ENCODE measurements around the gene LGR4. TPM values are rescaled to one million over a fixed set of nuclear protein-coding genes. Genes with fewer than 3 reads are reported as not detected.
"Not testable (repeated sequence)": the region's sequence is repeated elsewhere in the genome, so short reads cannot be mapped to it uniquely, and the experiment has no call there.

The LGR4 gene
- 1 to 10 TPM; 1.1 to 1.3 TPM for total RNA-seq
- under 1 TPM; 0.13 to 0.24 (median 0.13) TPM for polyA plus RNA-seq
- 0.58 to 3.5 (median 1.5) reads per million in 6 experiments for total RNA-seq

GRCh38 chr11:27472398-27473016 lies at the start of gene LGR4:
LGR4 (minus strand) TSS chr11:27472790; CDS start chr11:27472302, 488 bp downstream.
- Mint-ChIP-seq H3K4me1 (peaks cover 9 to 22% (median 20%) of the 10 kb centered on the region in 4 donors), H3K4me3 (peak within 1 kb of the TSS; percentile 94 to 99 (median 97)), H3K27ac (peak within 1 kb of the TSS; percentile 52 to 92 (median 74)), H3K9me3 (no peaks in the 10 kb centered on the region), H3K27me3 (peaks cover 0 to 12% (median 4%) of the 10 kb centered on the region in 5 donors), H3K36me3 (no peaks in the 10 kb centered on the region)
- POLR2A ChIA-PET, result interaction anchor here (1.2 kb wide), 1 partner anchor 33 kb away, joined by 4 read pairs; no protein-coding TSS in a partner anchor
- DNase-seq (peak; percentile 45 to 84 (median 70)), ATAC-seq (peak; percentile 86 to 94)

GRCh38 chr11:27520226-27520625 lies 47.6 kb upstream of the LGR4 start:
- Mint-ChIP-seq H3K9me3 (peaks cover 0 to 6% (median 2%) of the 10 kb centered on the region in 9 donors), H3K27me3 (peaks cover 2 to 22% (median 15%) of the 10 kb centered on the region in 5 donors), H3K27ac (no peak overlapping the region), H3K4me1 (peaks cover 0 to 3% (median 0%) of the 10 kb centered on the region in 4 donors), H3K4me3 (no peak overlapping the region), H3K36me3 (peaks cover 2 to 5% (median 3%) of the 10 kb centered on the region in 3 donors)
- ATAC-seq, result no peak
- DNase-seq, result no peak
- POLR2A ChIA-PET, result no interaction called here

- Mint-ChIP-seq H3K27me3 (peaks cover 2 to 22% (median 15%) of the 10 kb centered on the region in 5 donors), H3K9me3 (peaks cover 0 to 10% (median 3%) of the 10 kb centered on the region in 9 donors), H3K27ac (peak overlapping the region in 1 of 10 donors; percentile 18), H3K36me3 (peaks cover 0 to 2% (median 2%) of the 10 kb centered on the region in 3 donors), H3K4me3 (no peak overlapping the region), H3K4me1 (no peaks in the 10 kb centered on the region)
- ATAC-seq (no peak), DNase-seq (no peak)
- POLR2A ChIA-PET, result no interaction called here
Measured at GRCh38 chr11:27518518-27518917, 45.9 kb upstream of the LGR4 start.

- H3K4me1 Mint-ChIP-seq, H3K36me3 Mint-ChIP-seq, DNase-seq, POLR2A ChIA-PET, H3K4me3 Mint-ChIP-seq, ATAC-seq: not testable (repeated sequence)
- H3K27me3 Mint-ChIP-seq, result peaks cover 2 to 22% (median 15%) of the 10 kb centered on the region in 5 donors
- H3K9me3 Mint-ChIP-seq, result peaks cover 0 to 10% (median 3%) of the 10 kb centered on the region in 9 donors
- peak overlapping the region in 1 of 10 donors; percentile 11 for H3K27ac Mint-ChIP-seq
Measured at GRCh38 chr11:27517490-27517889, 44.9 kb upstream of the LGR4 start.

GRCh38 chr11:27514558-27514957 lies 42.0 kb upstream of the LGR4 start:
- H3K27ac Mint-ChIP-seq, result no peak overlapping the region
- H3K4me3 Mint-ChIP-seq, result no peak overlapping the region
- H3K4me1 Mint-ChIP-seq, result peaks cover 0 to 3% (median under 1%) of the 10 kb centered on the region in 4 donors
- ATAC-seq (no peak), DNase-seq (no peak)
- POLR2A ChIA-PET, result no interaction called here
- H3K36me3 Mint-ChIP-seq, result peaks cover 0 to 3% (median 2%) of the 10 kb centered on the region in 3 donors
- peaks cover 0 to 10% (median 3%) of the 10 kb centered on the region in 9 donors for H3K9me3 Mint-ChIP-seq
- H3K27me3 Mint-ChIP-seq, result peaks cover 2 to 22% (median 11%) of the 10 kb centered on the region in 5 donors

- H3K27me3 Mint-ChIP-seq, result peaks cover 0 to 17% (median 8%) of the 10 kb centered on the region in 5 donors
- peaks cover 0 to 3% (median 2%) of the 10 kb centered on the region in 3 donors for H3K36me3 Mint-ChIP-seq
- DNase-seq (no peak), ATAC-seq (no peak)
- POLR2A ChIA-PET, result no interaction called here
- no peak overlapping the region for H3K27ac Mint-ChIP-seq
- no peak overlapping the region for H3K4me3 Mint-ChIP-seq
- H3K9me3 Mint-ChIP-seq, result peaks cover 0 to 10% (median under 1%) of the 10 kb centered on the region in 9 donors
- H3K4me1 Mint-ChIP-seq, result peaks cover 2 to 4% (median 4%) of the 10 kb centered on the region in 4 donors
Measured at GRCh38 chr11:27514076-27514475, 41.5 kb upstream of the LGR4 start.

- Mint-ChIP-seq H3K4me1 (peaks cover 5 to 10% (median 8%) of the 10 kb centered on the region in 4 donors), H3K4me3 (no peak overlapping the region), H3K9me3 (peaks cover 0 to 10% (median 0%) of the 10 kb centered on the region in 9 donors), H3K36me3 (peaks cover 0 to 3% (median 2%) of the 10 kb centered on the region in 3 donors), H3K27me3 (peaks cover 0 to 10% (median 4%) of the 10 kb centered on the region in 5 donors), H3K27ac (peak overlapping the region in 1 of 10 donors; percentile 7)
- POLR2A ChIA-PET, result no interaction called here
- DNase-seq, result no peak
- no peak for ATAC-seq
Measured at GRCh38 chr11:27513389-27513788, 40.8 kb upstream of the LGR4 start.

- peaks cover 0 to 10% (median 0%) of the 10 kb centered on the region in 9 donors for H3K9me3 Mint-ChIP-seq
- H3K4me1 Mint-ChIP-seq, result peaks cover 13 to 22% (median 18%) of the 10 kb centered on the region in 4 donors
- ATAC-seq, result no peak
- H3K27ac Mint-ChIP-seq, result no peak overlapping the region
- no peaks in the 10 kb centered on the region for H3K27me3 Mint-ChIP-seq
- H3K4me3 Mint-ChIP-seq, result no peak overlapping the region
- DNase-seq, result no peak
- H3K36me3 Mint-ChIP-seq, result peaks cover 0 to 3% (median 2%) of the 10 kb centered on the region in 3 donors
- POLR2A ChIA-PET, result no interaction called here
Measured at GRCh38 chr11:27512238-27512637, 39.6 kb upstream of the LGR4 start.

GRCh38 chr11:27509908-27510307 lies 37.3 kb upstream of the LGR4 start:
- DNase-seq (no peak), ATAC-seq (no peak)
- POLR2A ChIA-PET, result no interaction called here
- H3K4me3 Mint-ChIP-seq, result no peak overlapping the region
- H3K36me3 Mint-ChIP-seq, result peaks cover 0 to 3% (median 2%) of the 10 kb centered on the region in 3 donors
- H3K27ac Mint-ChIP-seq, result no peak overlapping the region
- H3K4me1 Mint-ChIP-seq, result peaks cover 15 to 38% (median 35%) of the 10 kb centered on the region in 4 donors
- H3K9me3 Mint-ChIP-seq, result peaks cover 0 to 1% (median 0%) of the 10 kb centered on the region in 9 donors
- no peaks in the 10 kb centered on the region for H3K27me3 Mint-ChIP-seq

GRCh38 chr11:27507557-27508322 lies 35.1 kb upstream of the LGR4 start:
- Mint-ChIP-seq H3K4me1 (peaks cover 18 to 52% (median 47%) of the 10 kb centered on the region in 4 donors), H3K4me3 (peak overlapping the region; percentile 93 to 100 (median 98)), H3K36me3 (peaks cover 0 to 9% (median 3%) of the 10 kb centered on the region in 3 donors), H3K27me3 (no peaks in the 10 kb centered on the region), H3K27ac (peak overlapping the region; percentile 91 to 100 (median 98)), H3K9me3 (no peaks in the 10 kb centered on the region)
- no peak for ATAC-seq
- DNase-seq, result peak in 1 of 10 donors; percentile 5
- POLR2A ChIA-PET, result interaction anchor here (0.7 to 0.8 kb wide), 2 partner anchors 9 to 145 kb away, joined by 3 read pairs; partner anchors contain the start of gene CCDC34

GRCh38 chr11:27506200-27507182 lies 33.9 kb upstream of the LGR4 start, which contains the start of gene LIN7C:
LIN7C (minus strand) TSS chr11:27506769; CDS start chr11:27506752, 17 bp downstream.
- POLR2A ChIA-PET, result interaction anchor here (0.5 to 1.4 kb wide), 4 partner anchors 8 to 143 kb away, joined by 3 to 5 read pairs (median 4); partner anchors contain the start of genes CCDC34 and LGR4
- no peaks in the 10 kb centered on the region for H3K27me3 Mint-ChIP-seq
- peak; percentile 87 to 99 (median 93) for DNase-seq
- peak; percentile 92 to 93 for ATAC-seq
- peaks cover 0 to 20% (median 3%) of the 10 kb centered on the region in 3 donors for H3K36me3 Mint-ChIP-seq
- H3K4me1 Mint-ChIP-seq, result peaks cover 20 to 63% (median 59%) of the 10 kb centered on the region in 4 donors
- H3K9me3 Mint-ChIP-seq, result no peaks in the 10 kb centered on the region
- peak within 1 kb of the TSS; percentile 91 to 100 (median 98) for H3K27ac Mint-ChIP-seq
- peak within 1 kb of the TSS; percentile 93 to 100 (median 98) for H3K4me3 Mint-ChIP-seq
